ENCODE measurements around the gene IKZF3.

The IKZF3 gene

DNA sequence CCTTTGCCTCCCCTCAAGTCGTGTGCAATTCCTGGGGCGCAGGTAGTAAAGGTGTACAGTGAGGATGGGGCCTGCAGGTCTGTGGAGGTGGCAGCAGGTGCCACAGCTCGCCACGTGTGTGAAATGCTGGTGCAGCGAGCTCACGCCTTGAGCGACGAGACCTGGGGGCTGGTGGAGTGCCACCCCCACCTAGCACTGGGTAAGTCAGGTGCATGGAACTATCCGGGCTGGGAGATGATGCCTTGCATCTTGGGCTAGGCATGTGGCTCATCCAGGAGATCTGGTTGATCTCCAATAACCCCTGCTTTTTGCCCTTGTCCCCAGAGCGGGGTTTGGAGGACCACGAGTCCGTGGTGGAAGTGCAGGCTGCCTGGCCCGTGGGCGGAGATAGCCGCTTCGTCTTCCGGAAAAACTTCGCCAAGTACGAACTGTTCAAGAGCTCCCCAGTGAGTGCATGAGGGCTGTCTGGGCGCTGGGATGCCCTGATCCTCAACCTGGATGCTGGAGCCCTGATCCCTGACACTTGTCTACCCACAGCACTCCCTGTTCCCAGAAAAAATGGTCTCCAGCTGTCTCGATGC is 121.2 kb downstream of the IKZF3 start:
- no peak for DNase-seq (ENCODE audit: insufficient read length)
- TF ChIP-seq TAF1 (IDR thresholded peaks at IDR 0.05; ENCODE audit: borderline replicate concordance, low read depth, low read length) (no peak), POLR2A (IDR thresholded peaks at IDR 0.05; ENCODE audit: low read depth, low read length) (no peak), POLR2AphosphoS5 (IDR thresholded peaks at IDR 0.05; ENCODE audit: low read depth, low read length) (no peak)
- no peak for FAIRE-seq

- TF ChIP-seq POLR2AphosphoS5 (IDR thresholded peaks at IDR 0.05; ENCODE audit: low read depth, low read length) = no peak
- TF ChIP-seq POLR2A (IDR thresholded peaks at IDR 0.05; ENCODE audit: low read depth, low read length) = no peak
- no peak for TF ChIP-seq TAF1 (IDR thresholded peaks at IDR 0.05; ENCODE audit: borderline replicate concordance, low read depth, low read length)
- DNase-seq (ENCODE audit: insufficient read length) (no peak), FAIRE-seq (no peak)
Observed at GRCh38 chr17:39742126-39742855, 121.8 kb downstream of the IKZF3 start.

GRCh38 chr17:39740357-39741111 is 123.6 kb downstream of the IKZF3 start:
- peak; percentile 13 for DNase-seq (ENCODE audit: insufficient read length)
- no peak for FAIRE-seq
- TF ChIP-seq POLR2A (IDR thresholded peaks at IDR 0.05; ENCODE audit: low read depth, low read length) = no peak
- TF ChIP-seq POLR2AphosphoS5 (IDR thresholded peaks at IDR 0.05; ENCODE audit: low read depth, low read length) = no peak
- TF ChIP-seq TAF1 (IDR thresholded peaks at IDR 0.05; ENCODE audit: borderline replicate concordance, low read depth, low read length) = no peak

GRCh38 chr17:39739885-39740356 is 124.2 kb downstream of the IKZF3 start:
- no peak for DNase-seq (ENCODE audit: insufficient read length)
- TF ChIP-seq POLR2AphosphoS5 (IDR thresholded peaks at IDR 0.05; ENCODE audit: low read depth, low read length) (no peak), TAF1 (IDR thresholded peaks at IDR 0.05; ENCODE audit: borderline replicate concordance, low read depth, low read length) (no peak), POLR2A (IDR thresholded peaks at IDR 0.05; ENCODE audit: low read depth, low read length) (no peak)
- no peak for FAIRE-seq

GRCh38 chr17:39738983-39739884 is 124.9 kb downstream of the IKZF3 start:
- no peak for DNase-seq (ENCODE audit: insufficient read length)
- TF ChIP-seq POLR2AphosphoS5 (IDR thresholded peaks at IDR 0.05; ENCODE audit: low read depth, low read length) (no peak), POLR2A (IDR thresholded peaks at IDR 0.05; ENCODE audit: low read depth, low read length) (no peak), TAF1 (IDR thresholded peaks at IDR 0.05; ENCODE audit: borderline replicate concordance, low read depth, low read length) (no peak)
- FAIRE-seq = no peak

GRCh38 chr17:39738568-39738901 is 125.6 kb downstream of the IKZF3 start:
- TF ChIP-seq TAF1 (IDR thresholded peaks at IDR 0.05; ENCODE audit: borderline replicate concordance, low read depth, low read length) (no peak), POLR2AphosphoS5 (IDR thresholded peaks at IDR 0.05; ENCODE audit: low read depth, low read length) (no peak), POLR2A (IDR thresholded peaks at IDR 0.05; ENCODE audit: low read depth, low read length) (no peak)
- DNase-seq (ENCODE audit: insufficient read length) (peak; percentile 67), FAIRE-seq (peak; percentile 79)

DNA sequence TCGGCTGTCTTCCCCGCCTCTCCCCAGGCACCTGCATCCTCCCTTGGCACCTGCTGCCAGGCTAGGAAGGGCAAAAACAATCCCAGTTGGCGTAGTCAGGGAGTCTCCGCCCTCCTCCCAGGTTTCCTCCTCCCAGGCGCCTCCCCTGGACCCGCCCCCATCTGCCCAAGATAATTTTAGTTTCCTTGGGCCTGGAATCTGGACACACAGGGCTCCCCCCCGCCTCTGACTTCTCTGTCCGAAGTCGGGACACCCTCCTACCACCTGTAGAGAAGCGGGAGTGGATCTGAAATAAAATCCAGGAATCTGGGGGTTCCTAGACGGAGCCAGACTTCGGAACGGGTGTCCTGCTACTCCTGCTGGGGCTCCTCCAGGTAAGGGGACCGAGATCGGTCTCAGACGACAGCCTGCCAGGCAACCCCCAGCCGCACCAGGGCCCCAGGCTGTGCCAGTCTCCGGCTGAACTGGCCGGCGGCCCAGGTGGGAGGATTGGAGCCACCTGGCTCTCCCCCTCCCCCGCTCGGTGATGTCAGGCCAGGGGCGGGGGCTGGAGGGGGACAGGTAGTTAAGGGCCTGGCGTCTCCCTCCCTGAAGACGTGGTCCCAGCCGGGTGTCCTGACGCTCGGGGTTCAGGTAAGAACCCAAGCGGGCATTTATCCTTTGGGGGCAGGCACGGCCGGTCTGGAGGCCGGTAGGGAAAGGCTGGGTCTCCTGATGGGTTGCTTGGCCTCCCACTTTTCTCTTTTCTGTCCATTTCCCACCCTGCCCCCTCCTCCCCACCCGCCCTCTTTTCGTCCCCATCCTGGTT is 126.1 kb downstream of the IKZF3 start, which contains the start of gene GRB7:
Gene GRB7, plus strand, starts transcription at position 179 of the 808 bp plus-strand sequence. CDS start 4,364 bp downstream, outside the sequence.
- FAIRE-seq = peak; percentile 33

DNA sequence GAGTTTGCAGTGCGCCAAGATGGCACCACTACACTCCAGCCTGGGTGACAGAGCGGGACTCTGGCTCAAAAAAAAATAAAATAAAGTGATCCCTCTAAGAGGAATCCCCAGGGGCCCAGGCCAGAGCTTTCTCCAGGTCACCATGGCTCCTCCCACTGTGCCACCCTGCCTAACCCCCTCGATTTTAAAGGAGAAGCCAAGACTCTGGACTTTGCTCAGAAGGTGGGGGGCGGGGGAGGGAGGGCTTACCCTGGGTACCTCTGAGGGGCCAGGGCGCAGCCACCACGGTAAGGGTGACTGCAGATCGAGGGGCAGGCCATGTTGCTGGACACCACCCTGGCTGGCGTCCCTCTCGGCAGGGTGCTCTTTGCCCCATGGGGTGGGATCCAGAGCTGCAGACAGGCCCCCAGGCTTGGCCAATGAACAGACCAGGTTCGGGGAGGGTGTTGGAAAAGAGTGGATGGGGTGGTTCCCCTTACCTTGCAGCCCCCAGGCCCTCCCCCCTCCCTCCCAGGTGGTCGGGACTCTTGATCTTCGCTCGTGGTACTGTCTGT is 126.8 kb downstream of the IKZF3 start:
- TF ChIP-seq POLR2A (IDR thresholded peaks at IDR 0.05; ENCODE audit: low read depth, low read length) = no peak
- no peak for TF ChIP-seq POLR2AphosphoS5 (IDR thresholded peaks at IDR 0.05; ENCODE audit: low read depth, low read length)
- TF ChIP-seq TAF1 (IDR thresholded peaks at IDR 0.05; ENCODE audit: borderline replicate concordance, low read depth, low read length) = no peak
- FAIRE-seq = no peak
- DNase-seq (ENCODE audit: insufficient read length) = no peak

More for the DNA sequence above, 126.1 kb downstream of the IKZF3 start, which contains the start of gene GRB7:
- no peak for TF ChIP-seq POLR2A (IDR thresholded peaks at IDR 0.05; ENCODE audit: low read depth, low read length)
- TF ChIP-seq TAF1 (IDR thresholded peaks at IDR 0.05; ENCODE audit: borderline replicate concordance, low read depth, low read length) = no peak
- TF ChIP-seq POLR2AphosphoS5 (IDR thresholded peaks at IDR 0.05; ENCODE audit: low read depth, low read length) = no peak
- DNase-seq (ENCODE audit: insufficient read length) = no peak

DNA sequence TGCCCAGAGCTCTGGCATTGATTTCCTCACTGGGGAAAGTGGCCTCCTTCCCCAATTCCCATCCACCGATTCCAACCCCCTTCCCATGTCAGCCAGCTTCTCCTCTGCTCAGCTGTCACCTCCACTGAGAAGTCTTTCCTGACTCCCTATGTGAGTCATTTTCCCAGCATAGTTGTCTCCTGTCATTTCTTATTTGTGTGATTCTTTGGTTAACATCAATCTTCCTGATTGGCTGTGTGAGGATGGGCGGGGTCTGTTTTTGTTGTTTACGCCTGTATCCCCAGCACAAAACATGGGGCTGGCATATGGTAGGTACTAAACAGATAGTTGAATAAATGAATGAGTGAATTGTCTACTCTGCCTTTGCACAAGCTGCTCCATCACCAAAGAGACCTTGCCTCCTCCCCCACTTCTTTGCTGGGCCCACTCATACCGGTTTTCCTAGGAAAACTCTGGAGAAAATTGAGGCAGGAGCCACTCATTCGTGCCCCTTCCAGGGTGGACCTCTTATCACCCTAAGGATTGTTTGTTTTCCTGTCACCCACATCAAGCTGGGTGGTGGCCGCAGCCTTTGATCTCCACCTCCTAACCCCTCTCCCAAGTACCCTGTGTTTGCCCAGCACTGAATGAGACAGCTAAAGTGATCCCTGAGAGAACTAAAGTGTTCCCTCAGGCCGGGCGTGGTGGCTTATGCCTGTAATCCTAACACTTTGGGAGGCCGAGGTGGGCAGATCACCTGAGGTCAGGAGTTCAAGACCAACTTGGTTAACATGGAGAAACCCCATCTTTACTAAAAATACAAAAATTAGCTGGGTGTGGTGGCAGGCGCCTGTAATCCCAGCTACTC is 127.6 kb downstream of the IKZF3 start:
- DNase-seq (ENCODE audit: insufficient read length) (no peak), FAIRE-seq (no peak)
- TF ChIP-seq TAF1 (IDR thresholded peaks at IDR 0.05; ENCODE audit: borderline replicate concordance, low read depth, low read length) (no peak), POLR2A (IDR thresholded peaks at IDR 0.05; ENCODE audit: low read depth, low read length) (no peak), POLR2AphosphoS5 (IDR thresholded peaks at IDR 0.05; ENCODE audit: low read depth, low read length) (no peak)
